ENCODE results near the gene TPPP3.

TPPP3 gene

DNA sequence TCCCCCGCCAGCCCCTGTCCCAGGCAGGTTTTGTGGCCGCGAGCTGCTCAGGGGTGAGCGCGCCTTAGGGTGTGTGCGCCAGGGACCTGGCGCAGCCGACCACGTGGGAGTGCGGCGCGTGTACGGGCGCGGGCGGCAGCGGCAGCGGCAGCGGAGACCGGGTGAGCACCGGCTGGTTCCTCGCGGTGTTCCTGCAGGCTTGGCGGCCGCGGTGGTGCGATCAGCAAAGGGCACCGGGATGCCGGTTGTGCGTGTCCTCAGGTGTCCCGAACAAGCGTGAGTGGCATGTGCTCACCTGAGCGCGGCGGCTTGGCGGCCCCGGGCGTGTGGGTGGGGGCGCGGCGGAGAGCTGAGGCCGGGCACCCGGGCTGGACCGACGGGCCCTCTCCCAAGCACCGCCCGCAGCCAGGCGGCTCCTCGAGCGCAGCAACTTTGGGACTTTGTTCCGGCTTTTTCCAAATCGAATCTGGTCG lies 37.2 kb upstream of the TPPP3 start:
- Mint-ChIP-seq H3K27ac (peak overlapping the region; percentile 15), H3K4me3 (peak overlapping the region; percentile 75)

DNA sequence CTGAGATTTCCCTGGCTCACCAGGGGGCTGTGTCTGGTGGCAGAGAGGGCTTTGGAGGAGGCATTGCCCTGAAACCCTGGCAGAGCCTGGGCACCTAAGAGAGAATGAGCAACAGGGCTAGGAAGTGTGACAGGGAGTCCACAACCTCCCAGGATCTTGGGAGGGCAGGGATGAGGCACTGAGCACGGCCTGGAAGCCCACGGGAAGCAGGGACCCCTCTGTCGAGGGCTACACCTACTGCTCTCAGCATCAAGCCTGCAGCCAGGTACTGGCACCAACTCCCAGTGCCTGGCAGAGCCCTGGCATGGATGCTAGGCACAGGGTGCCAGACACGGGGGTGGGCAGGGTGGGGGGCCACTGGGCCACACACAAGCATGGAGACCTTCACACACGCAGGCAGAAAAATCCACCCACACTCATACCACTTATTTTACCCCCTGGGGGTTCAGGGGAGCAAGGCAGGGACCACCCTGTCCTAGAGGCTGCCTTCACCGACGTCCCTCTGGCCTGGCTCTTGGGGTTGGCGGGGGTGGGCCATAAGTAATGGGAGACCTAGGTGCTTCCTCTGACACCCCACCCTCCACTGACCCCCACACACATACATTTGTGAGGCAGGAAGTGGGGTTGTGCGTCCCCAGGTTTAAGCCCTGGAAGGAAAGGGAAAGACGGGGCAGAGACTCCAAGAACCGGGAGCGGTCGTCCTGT lies 36.7 kb upstream of the TPPP3 start:
- Mint-ChIP-seq H3K27me3 (ENCODE audit: low read depth) (peaks cover 55% of the 10 kb centered on the region), H3K27ac (peak overlapping the region; percentile 15), H3K4me1 (ENCODE audit: low read depth) (peaks cover 5% of the 10 kb centered on the region), H3K9me3 (no peaks in the 10 kb centered on the region), H3K4me3 (peak overlapping the region; percentile 75), H3K36me3 (ENCODE audit: low read depth) (peaks cover 2% of the 10 kb centered on the region)

More for the DNA sequence above, 37.2 kb upstream of the TPPP3 start:
- Mint-ChIP-seq H3K27me3 (ENCODE audit: low read depth) (peaks cover 50% of the 10 kb centered on the region), H3K4me1 (ENCODE audit: low read depth) (peaks cover 5% of the 10 kb centered on the region), H3K9me3 (no peaks in the 10 kb centered on the region), H3K36me3 (ENCODE audit: low read depth) (peaks cover 2% of the 10 kb centered on the region)

DNA sequence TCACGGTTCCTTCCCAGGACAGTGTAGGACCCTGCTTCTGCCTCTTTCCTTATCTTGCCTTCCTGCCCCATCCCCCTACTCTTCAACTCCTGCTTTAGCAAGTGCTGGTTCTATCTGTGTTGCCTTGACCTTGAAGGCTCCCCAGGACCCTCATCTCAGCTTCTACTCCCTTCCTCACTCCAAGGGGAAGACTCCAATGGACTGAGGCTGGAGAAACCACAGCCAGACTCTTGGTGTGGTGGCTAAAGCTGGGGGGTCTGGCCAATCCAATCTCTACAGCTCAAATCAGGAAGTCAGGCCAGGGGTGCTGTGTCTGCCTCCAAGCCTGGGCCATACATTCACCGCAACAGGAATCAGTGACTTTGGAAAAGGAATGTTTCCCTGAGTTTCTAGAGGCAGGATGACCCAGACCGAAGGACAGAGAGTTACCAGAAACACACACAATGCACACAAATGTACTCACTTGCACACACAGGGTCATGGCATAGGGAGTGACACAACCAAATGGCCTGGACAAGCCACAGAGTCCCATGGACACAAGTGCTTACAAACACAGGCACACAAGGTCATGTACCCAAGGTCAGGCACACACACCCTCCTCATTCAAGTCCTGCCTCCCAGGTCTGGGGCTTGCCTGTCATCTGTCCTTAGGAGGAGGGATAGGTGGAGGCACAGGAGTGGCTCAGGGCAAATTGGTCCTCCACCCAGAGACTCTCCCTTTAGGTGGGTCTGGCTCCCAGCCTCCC lies 35.9 kb upstream of the TPPP3 start:
- Mint-ChIP-seq H3K27me3 (ENCODE audit: low read depth) (peaks cover 56% of the 10 kb centered on the region), H3K36me3 (ENCODE audit: low read depth) (peaks cover 2% of the 10 kb centered on the region), H3K9me3 (no peaks in the 10 kb centered on the region), H3K4me3 (peak overlapping the region; percentile 51), H3K4me1 (ENCODE audit: low read depth) (peaks cover 5% of the 10 kb centered on the region), H3K27ac (no peak overlapping the region)

DNA sequence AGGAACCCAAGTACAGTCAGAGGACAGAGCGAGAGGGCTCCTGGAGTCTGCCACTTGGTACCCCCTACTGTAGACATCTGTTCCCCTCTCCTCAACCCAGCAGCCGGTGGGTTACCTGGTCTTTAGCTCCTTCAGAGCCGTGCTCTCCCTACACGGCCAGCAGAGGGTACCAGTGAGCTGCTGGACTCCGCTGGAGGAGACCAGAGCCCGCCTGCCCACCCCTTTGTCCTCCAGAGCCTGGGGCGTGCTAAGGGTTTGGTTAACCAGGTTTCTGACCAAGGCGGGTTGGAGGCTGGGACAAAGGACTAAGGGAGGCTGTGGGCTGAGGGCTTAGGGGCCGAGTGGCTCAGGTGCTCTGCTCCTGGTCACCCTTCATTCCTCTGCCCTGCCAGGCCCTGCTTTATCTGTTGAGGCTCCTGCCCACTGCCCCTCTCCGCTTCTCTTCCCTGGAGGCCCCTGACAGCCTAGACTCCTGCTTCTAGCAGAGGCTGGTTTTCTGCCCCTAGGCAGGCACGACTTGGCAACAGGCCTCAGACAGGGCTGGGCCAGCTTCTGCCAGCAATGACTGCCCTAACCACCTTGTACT lies 34.9 kb upstream of the TPPP3 start:
- H3K4me1 Mint-ChIP-seq (ENCODE audit: low read depth) = peaks cover 5% of the 10 kb centered on the region
- no peak overlapping the region for H3K4me3 Mint-ChIP-seq
- H3K27ac Mint-ChIP-seq = no peak overlapping the region
- H3K9me3 Mint-ChIP-seq = no peaks in the 10 kb centered on the region
- H3K36me3 Mint-ChIP-seq (ENCODE audit: low read depth) = no peaks in the 10 kb centered on the region
- peaks cover 61% of the 10 kb centered on the region for H3K27me3 Mint-ChIP-seq (ENCODE audit: low read depth)

DNA sequence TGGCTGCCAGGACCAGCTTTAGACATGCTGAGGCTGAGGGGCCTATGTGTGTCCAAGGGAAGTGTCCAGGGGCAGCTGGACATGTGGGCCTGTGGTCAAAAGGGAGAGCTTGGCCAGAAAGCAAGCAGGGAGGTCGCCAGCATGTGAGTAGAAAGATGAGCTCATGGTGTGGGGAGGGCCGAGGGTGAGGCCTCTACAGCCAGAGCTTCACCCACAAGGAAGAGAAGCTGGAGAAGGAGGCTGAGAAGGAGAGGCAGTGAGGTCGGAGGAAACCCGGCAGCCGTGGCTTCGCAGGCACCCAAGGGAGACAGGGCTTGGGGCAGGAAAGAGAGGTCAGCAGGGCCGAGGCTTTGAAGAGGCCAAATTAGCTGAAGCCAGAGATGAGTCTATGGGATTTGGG lies 33.7 kb upstream of the TPPP3 start:
- Mint-ChIP-seq H3K9me3 (no peaks in the 10 kb centered on the region), H3K4me1 (ENCODE audit: low read depth) (peaks cover 5% of the 10 kb centered on the region), H3K36me3 (ENCODE audit: low read depth) (no peaks in the 10 kb centered on the region), H3K27ac (no peak overlapping the region), H3K4me3 (no peak overlapping the region), H3K27me3 (ENCODE audit: low read depth) (peaks cover 54% of the 10 kb centered on the region)

DNA sequence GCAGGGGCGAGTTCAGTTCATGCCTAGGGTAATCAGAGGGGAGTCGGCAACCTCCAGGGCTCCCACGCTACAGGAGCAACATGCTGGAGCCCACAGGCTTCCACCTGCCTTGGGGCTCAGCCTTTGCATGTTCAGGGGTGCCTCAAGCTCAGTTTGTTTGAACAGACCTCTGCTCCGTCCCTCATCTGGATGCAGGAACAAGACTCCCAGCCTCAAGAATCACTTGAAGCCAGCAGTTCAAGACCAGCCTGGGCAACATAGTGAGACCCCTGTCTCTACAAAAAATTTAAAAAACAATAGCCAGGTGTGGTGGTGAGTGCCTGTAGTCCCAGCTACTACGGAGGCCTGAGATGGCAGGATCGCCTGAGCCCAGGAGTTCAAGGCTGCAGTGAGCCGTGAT lies 32.7 kb upstream of the TPPP3 start:
- no peaks in the 10 kb centered on the region for H3K36me3 Mint-ChIP-seq (ENCODE audit: low read depth)
- H3K27ac Mint-ChIP-seq = no peak overlapping the region
- H3K27me3 Mint-ChIP-seq (ENCODE audit: low read depth) = peaks cover 48% of the 10 kb centered on the region
- peaks cover 2% of the 10 kb centered on the region for H3K4me1 Mint-ChIP-seq (ENCODE audit: low read depth)
- H3K4me3 Mint-ChIP-seq = no peak overlapping the region
- no peaks in the 10 kb centered on the region for H3K9me3 Mint-ChIP-seq

DNA sequence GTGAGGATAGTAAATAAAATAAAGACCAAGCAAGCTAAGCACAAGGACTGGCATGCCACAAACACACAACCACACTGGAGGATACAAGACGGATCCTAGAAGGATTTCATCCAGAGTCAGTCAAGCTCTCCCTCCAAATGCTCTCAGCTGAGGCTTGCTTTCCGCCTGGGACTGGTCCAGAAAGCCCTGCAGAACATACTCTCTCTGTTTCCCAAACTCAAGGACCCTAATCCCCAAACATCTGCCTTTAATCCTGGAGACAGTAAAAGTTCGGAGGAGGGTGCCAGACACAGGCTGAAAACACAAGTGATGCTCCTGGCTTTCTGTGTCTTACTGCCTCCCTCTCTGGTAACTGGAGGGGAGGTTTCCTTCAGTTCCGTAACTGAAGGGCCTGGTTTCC lies 32.3 kb upstream of the TPPP3 start:
- no peak overlapping the region for H3K27ac Mint-ChIP-seq
- H3K27me3 Mint-ChIP-seq (ENCODE audit: low read depth) = peaks cover 48% of the 10 kb centered on the region
- no peaks in the 10 kb centered on the region for H3K36me3 Mint-ChIP-seq (ENCODE audit: low read depth)
- H3K4me3 Mint-ChIP-seq = no peak overlapping the region
- no peaks in the 10 kb centered on the region for H3K9me3 Mint-ChIP-seq
- peaks cover 2% of the 10 kb centered on the region for H3K4me1 Mint-ChIP-seq (ENCODE audit: low read depth)

DNA sequence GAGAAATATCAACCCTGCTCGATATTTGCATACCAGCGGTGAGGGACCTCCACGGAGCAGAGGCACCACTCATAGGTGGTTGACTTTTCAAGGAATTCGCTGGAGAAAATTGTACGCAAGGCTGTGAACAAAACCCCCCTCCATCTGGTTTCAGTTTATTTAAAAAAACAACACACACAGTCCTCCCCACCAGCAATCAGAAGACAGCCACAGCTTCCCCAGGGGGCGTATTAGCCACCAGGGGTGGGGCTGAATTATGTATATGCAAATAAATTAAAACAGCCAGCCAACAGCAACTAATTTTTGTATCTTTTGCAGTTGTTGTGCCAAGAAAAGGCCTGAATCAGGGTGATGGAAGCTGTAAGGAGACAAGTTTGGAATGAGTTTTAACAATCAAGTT lies 31.8 kb upstream of the TPPP3 start:
- no peaks in the 10 kb centered on the region for H3K4me1 Mint-ChIP-seq (ENCODE audit: low read depth)
- H3K27ac Mint-ChIP-seq = no peak overlapping the region
- H3K9me3 Mint-ChIP-seq = no peaks in the 10 kb centered on the region
- H3K27me3 Mint-ChIP-seq (ENCODE audit: low read depth) = peaks cover 43% of the 10 kb centered on the region
- H3K36me3 Mint-ChIP-seq (ENCODE audit: low read depth) = no peaks in the 10 kb centered on the region
- H3K4me3 Mint-ChIP-seq = no peak overlapping the region

DNA sequence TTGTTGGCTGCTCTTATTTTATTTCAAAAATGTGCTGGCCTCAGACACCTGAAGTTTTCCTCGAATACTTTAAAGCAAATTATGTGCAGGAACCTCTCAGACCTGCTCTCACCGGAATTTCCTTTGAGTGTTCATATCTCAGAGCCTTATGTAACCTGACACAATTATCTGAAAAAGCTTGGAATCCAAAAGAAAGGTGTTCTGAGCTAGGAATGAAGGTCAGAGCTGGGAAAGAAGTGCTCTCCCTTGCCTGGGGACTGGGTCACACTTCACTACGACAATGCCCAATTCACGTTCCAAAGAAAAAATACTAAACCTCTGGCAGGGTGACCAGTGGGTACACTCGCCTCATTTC lies 30.9 kb upstream of the TPPP3 start:
- H3K36me3 Mint-ChIP-seq (ENCODE audit: low read depth) = no peaks in the 10 kb centered on the region
- H3K9me3 Mint-ChIP-seq = no peaks in the 10 kb centered on the region
- peaks cover 2% of the 10 kb centered on the region for H3K4me1 Mint-ChIP-seq (ENCODE audit: low read depth)
- no peak overlapping the region for H3K4me3 Mint-ChIP-seq
- no peak overlapping the region for H3K27ac Mint-ChIP-seq
- H3K27me3 Mint-ChIP-seq (ENCODE audit: low read depth) = peaks cover 41% of the 10 kb centered on the region

DNA sequence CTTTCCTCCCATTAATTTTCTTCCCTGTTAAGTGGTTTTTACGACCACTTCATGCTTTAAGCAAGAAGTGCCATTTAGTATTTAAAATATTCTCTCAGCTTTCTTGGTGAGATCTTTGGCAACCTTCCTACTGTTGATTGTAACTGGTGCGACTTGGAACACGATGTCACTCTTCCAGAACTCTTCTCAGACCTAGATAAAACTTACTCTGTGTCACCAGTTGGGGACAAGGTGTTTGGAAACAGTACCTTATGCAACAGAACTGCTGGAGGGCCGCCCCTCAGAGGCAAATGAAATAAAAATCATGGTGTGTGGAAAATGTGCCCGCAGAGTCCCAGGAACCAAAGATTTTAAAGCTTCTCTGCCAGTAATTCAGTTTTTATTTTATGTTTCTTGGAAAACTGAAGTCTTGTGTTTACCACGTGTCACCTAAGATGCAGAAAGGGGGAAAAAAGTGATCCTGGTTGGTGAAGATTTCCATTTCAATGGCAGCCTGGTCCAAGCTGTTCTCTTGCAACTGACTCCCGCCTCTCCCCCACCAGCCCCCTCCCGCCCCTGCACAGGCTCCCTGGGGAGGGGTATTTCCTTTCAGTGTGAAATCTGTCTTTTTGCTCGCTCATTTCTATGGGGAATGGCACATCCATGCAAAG lies 30.4 kb upstream of the TPPP3 start:
- no peak overlapping the region for H3K27ac Mint-ChIP-seq
- peaks cover 2% of the 10 kb centered on the region for H3K4me1 Mint-ChIP-seq (ENCODE audit: low read depth)
- H3K36me3 Mint-ChIP-seq (ENCODE audit: low read depth) = no peaks in the 10 kb centered on the region
- no peaks in the 10 kb centered on the region for H3K9me3 Mint-ChIP-seq
- H3K27me3 Mint-ChIP-seq (ENCODE audit: low read depth) = peaks cover 37% of the 10 kb centered on the region
- no peak overlapping the region for H3K4me3 Mint-ChIP-seq

DNA sequence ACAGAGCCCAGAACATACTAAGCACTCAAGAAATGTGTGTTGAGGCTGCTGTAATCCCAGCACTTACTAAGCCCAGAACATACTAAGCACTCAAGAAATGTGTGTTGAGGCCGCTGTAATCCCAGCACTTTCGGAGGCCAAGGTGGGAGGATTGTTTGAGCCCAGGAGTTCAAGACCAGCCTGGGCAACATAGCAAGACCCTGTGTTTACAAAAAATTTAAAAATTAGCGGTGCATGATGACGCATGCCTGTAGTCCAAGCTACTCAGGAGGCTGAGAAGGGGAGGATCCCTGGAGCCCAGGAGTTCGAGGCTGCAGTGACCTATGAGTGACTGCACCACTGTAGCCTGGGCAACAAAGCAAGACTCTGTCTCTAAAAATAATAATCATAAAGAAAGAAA lies 29.7 kb upstream of the TPPP3 start:
- H3K36me3 Mint-ChIP-seq (ENCODE audit: low read depth) = no peaks in the 10 kb centered on the region
- no peaks in the 10 kb centered on the region for H3K9me3 Mint-ChIP-seq
- no peak overlapping the region for H3K27ac Mint-ChIP-seq
- peaks cover 2% of the 10 kb centered on the region for H3K4me1 Mint-ChIP-seq (ENCODE audit: low read depth)
- no peak overlapping the region for H3K4me3 Mint-ChIP-seq
- peaks cover 34% of the 10 kb centered on the region for H3K27me3 Mint-ChIP-seq (ENCODE audit: low read depth)

DNA sequence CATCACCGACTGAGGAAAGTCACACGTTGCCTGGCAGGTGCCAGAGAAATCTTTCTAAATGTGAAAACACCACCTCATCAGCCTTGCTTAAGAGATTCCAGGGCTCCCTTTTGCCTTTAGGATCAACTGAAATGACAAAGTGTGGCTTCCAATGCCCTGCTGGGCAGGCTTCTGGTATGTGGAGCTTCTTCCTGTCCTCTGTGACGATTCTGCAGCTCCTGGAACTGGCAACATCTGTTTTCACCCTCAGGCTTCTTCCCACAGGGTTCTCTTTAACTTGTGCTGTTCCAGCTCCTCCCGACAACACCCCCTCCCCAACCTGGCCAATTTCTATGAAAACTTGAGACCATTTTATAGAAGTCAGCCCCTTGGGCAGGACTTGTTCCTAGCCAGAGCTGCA lies 27.7 kb upstream of the TPPP3 start:
- no peaks in the 10 kb centered on the region for H3K9me3 Mint-ChIP-seq
- H3K27me3 Mint-ChIP-seq (ENCODE audit: low read depth) = peaks cover 35% of the 10 kb centered on the region
- H3K4me3 Mint-ChIP-seq = no peak overlapping the region
- H3K4me1 Mint-ChIP-seq (ENCODE audit: low read depth) = peaks cover 7% of the 10 kb centered on the region
- no peak overlapping the region for H3K27ac Mint-ChIP-seq
- H3K36me3 Mint-ChIP-seq (ENCODE audit: low read depth) = no peaks in the 10 kb centered on the region

DNA sequence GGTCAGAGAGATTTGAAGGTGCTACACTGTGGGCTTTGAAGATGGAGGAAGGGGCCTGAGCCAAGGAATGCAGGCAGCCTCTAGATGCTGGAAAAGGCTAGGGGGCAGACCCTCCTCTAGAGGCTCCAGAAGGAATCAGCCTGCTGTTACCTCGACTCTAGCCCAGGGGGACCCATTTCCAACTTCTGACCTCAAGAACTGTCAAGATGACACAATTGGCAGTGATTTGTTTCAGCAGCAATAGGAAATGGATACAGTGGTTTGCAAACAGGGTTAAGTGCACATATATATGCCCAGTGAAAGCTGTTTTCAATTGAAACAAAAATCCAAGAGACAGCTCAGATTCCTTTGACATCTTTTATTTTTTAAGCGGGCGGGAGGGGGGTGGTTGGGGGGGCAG lies 26.6 kb upstream of the TPPP3 start:
- no peak overlapping the region for H3K4me3 Mint-ChIP-seq
- H3K36me3 Mint-ChIP-seq (ENCODE audit: low read depth) = no peaks in the 10 kb centered on the region
- H3K27ac Mint-ChIP-seq = no peak overlapping the region
- H3K27me3 Mint-ChIP-seq (ENCODE audit: low read depth) = peaks cover 34% of the 10 kb centered on the region
- no peaks in the 10 kb centered on the region for H3K9me3 Mint-ChIP-seq
- peaks cover 9% of the 10 kb centered on the region for H3K4me1 Mint-ChIP-seq (ENCODE audit: low read depth)

DNA sequence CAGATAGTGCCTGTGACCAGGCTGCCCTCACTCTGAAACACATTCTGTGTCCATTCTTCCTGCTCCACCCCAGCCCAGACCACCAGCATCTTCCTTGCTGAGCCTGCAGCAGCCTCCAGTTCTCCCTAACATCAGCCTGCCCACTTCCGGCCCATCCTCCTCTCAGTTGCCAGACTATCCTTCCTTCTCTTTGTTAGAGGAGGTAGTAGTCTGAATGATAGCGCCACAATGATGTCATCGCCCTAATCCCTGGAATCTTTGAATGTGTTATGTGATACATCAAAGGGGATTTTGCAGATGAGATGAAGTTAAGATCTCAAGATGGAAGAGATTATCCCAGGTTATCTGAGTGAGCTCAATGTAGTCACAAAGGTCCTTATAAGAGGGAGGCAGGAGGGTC lies 26.2 kb upstream of the TPPP3 start:
- Mint-ChIP-seq H3K27me3 (ENCODE audit: low read depth) (peaks cover 36% of the 10 kb centered on the region), H3K4me1 (ENCODE audit: low read depth) (peaks cover 9% of the 10 kb centered on the region), H3K9me3 (no peaks in the 10 kb centered on the region), H3K4me3 (no peak overlapping the region), H3K27ac (no peak overlapping the region), H3K36me3 (ENCODE audit: low read depth) (no peaks in the 10 kb centered on the region)
